ENCODE measurements around the gene PHF5A. TPM values are rescaled to one million over a fixed set of nuclear protein-coding genes. Genes with fewer than 3 reads are reported as not detected.

The PHF5A gene
- total and polyA plus RNA-seq, 2 of the 8 experiments (the other 6 are each of a cell fraction or from before 2014, with no cell fraction given) = 119 to 135 TPM

DNA sequence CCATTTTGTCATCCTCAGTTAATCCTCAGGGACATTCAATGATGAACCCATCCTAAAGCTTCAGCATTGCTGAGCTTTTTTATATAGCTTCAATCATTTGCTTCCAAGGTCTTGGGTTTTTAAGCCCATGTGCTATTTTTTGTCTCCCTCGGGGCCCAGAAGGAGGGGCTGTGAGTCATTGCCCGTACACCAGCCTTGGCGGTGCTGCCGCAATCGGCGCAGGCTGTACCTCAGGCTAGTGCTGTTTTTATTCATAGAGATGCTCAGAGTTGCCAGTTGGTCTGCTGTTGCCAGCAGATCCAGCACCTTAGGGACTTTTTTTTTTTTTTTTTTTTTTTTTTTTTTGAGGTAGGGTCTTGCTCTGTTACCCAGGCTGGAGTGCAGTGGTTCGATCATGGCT, 35.9 kb upstream of the PHF5A start:
- ChIA-PET CTCF (ENCODE audit: partially characterized antibody) (interaction anchor here (1.2 to 17.6 kb wide), 3 partner anchors 10 to 42 kb away, joined by 4 to 218 read pairs (median 5); no protein-coding TSS in a partner anchor), POLR2A (ENCODE audit: partially characterized antibody) (interaction anchor here (1.1 to 3.7 kb wide), 2 partner anchors 58 to 124 kb away, joined by 4 to 16 read pairs; partner anchors contain the start of gene TOB2)
- Histone ChIP-seq H3K4ac (replicated peaks; ENCODE audit: insufficient read length, low read depth, low read length) (no peak overlapping the region), H3K36me3 (ENCODE audit: control insufficient read depth in 2 of 4, insufficient read depth in 4 of 4, low read length in 3 of 4) (peaks cover 0 to 16% (median 4%) of the 10 kb centered on the region in 4 experiments; a peak in 5 of 8 replicates), H2BK20ac (ENCODE audit: low read length) (no peak overlapping the region), H4K5ac (ENCODE audit: insufficient read length, low read depth, low read length) (no peak overlapping the region), H2BK120ac (replicated peaks; ENCODE audit: low read depth, low read length) (no peak overlapping the region), H2BK15ac (ENCODE audit: low read length) (no peak overlapping the region), H3K18ac (ENCODE audit: extremely low read depth, low read length) (no peak overlapping the region), H3K79me2 (ENCODE audit: control insufficient read depth in 1 of 2, insufficient read depth in 2 of 2, low read length in 2 of 2) (peaks cover 0 to 5% of the 10 kb centered on the region in 2 experiments; a peak in 1 of 4 replicates), H2AFZ (ENCODE audit: low read length) (no peak overlapping the region), H2BK12ac (ENCODE audit: low read depth, low read length) (no peak overlapping the region), H3K27me3 (replicated peaks in 1 of 4; ENCODE audit: control insufficient read depth in 3 of 4, extremely low read depth in 1 of 4, insufficient read depth in 3 of 4, low read length in 3 of 4) (no peaks in the 10 kb centered on the region), H3K23ac (ENCODE audit: insufficient read length) (no peak overlapping the region), H4K8ac (ENCODE audit: extremely low read depth, insufficient read depth, low read length) (no peak overlapping the region; the same call in 1 of the 2 replicates), H3K4me1 (replicated peaks in 1 of 4; ENCODE audit: control insufficient read depth in 3 of 4, insufficient read depth in 4 of 4, low read length in 3 of 4) (no peaks in the 10 kb centered on the region), H3K56ac (replicated peaks; ENCODE audit: insufficient read length, low read depth, low read length) (no peak overlapping the region), H3K9ac (replicated peaks in 1 of 4; ENCODE audit: extremely low read depth in 1 of 4, low read depth in 3 of 4, low read length in 3 of 4) (no peak overlapping the region), H3K9me3 (ENCODE audit: insufficient read depth in 2 of 2, low read depth in 1 of 2, low read length in 1 of 2) (no peaks in the 10 kb centered on the region), H3K4me3 (ENCODE audit: extremely low read depth in 1 of 4, insufficient read depth in 2 of 4, low read depth in 3 of 4, low read length in 4 of 4) (no peak overlapping the region), H3K4me2 (ENCODE audit: insufficient read depth in 1 of 2, low read depth in 2 of 2, low read length in 2 of 2) (no peak overlapping the region), H3K27ac (ENCODE audit: low read depth, low read length) (no peak overlapping the region), H3K79me1 (ENCODE audit: low read depth, low read length) (no peaks in the 10 kb centered on the region; the same call in none of the 2 replicates), H4K91ac (replicated peaks; ENCODE audit: insufficient read length, low read length) (no peak overlapping the region), H2AK5ac (ENCODE audit: low read depth, low read length) (no peak overlapping the region), H3K14ac (ENCODE audit: insufficient read length) (no peak overlapping the region), H2BK5ac (ENCODE audit: low read depth, low read length) (no peak overlapping the region), H4K20me1 (replicated peaks in 1 of 2; ENCODE audit: control insufficient read depth in 1 of 2, insufficient read depth in 2 of 2, low read length in 2 of 2) (peaks cover 2 to 8% of the 10 kb centered on the region in 2 experiments), H3K23me2 (ENCODE audit: low read depth, low read length) (no peaks in the 10 kb centered on the region)
- no peak for FAIRE-seq
- no peak for DNase-seq (ENCODE audit: low read depth in 1 of 2, low spot score in 2 of 2)
- 93% methylated on average over 7 of the region's 7 CpGs; no CpG with 5 or more reads in 1 of the 2 experiments for WGBS, 2 experiments (ENCODE audit: extremely low coverage in 1 of 2, insufficient coverage in 1 of 2, insufficient read length in 1 of 2, insufficient replicate concordance in 2 of 2, low coverage in 1 of 2, low lambda C conversion rate in 2 of 2, missing lambda C conversion rate in 1 of 2)
- TF ChIP-seq SIX5 (IDR thresholded peaks at IDR 0.05; ENCODE audit: low read depth, low read length) = no peak
- TF ChIP-seq RXRA (IDR thresholded peaks at IDR 0.05; ENCODE audit: insufficient read depth, low read depth, low read length) = no peak
- no peak for TF ChIP-seq CTBP2 (IDR thresholded peaks at IDR 0.05; ENCODE audit: borderline replicate concordance, insufficient read depth, insufficient read length, low read length)
- no peak for TF ChIP-seq CEBPB (IDR thresholded peaks at IDR 0.05; ENCODE audit: low read depth, low read length)
- TF ChIP-seq TAF7 (optimal IDR thresholded peaks at IDR 0.05; ENCODE audit: borderline replicate concordance, low read depth, low read length) = no peak
- TF ChIP-seq BRCA1 (IDR thresholded peaks at IDR 0.05; ENCODE audit: low read depth, low read length) = no peak

Data from H1 (cell line).